Activated CD4-positive, alpha-beta T cell treated with anti-CD3 and anti-CD28 coated beads for 36 hours (primary cell): ENCODE measurements around the gene FERMT1. TPM values are rescaled to one million over a fixed set of nuclear protein-coding genes. Genes with fewer than 3 reads are reported as not detected.

Source experiments
- ATAC-seq: fragments of 200-7000 bp; cut with Tn5 transposase; one replicate; pipeline ENCODE4 v1.10.0; 2021; ENCODE audit warnings: mild to moderate bottlenecking, moderate library complexity
- CTCF ChIA-PET: fragments of 350-600 bp; sonication (Branson Sonifier 250); formaldehyde crosslinking; loops from one replicate; lab custom pipeline; 2021; ENCODE audit warnings: antibody characterized with exemption; lab: Charles Lee
- POLR2A ChIA-PET: fragments of 350-600 bp; sonication (Branson Sonifier 250); formaldehyde crosslinking; loops from one replicate; lab custom pipeline; 2021; ENCODE audit warnings: antibody characterized with exemption, inconsistent platforms; lab: Charles Lee
- DNase-seq: peaks from one replicate; pipeline ENCODE4 v3.0.0-alpha.2; 2020
- H3K27ac Mint-ChIP-seq: one replicate; pipeline ENCODE4 v1.8.0; 2021; ENCODE audit warnings: mixed read lengths
- H3K27me3 Mint-ChIP-seq: one replicate; pipeline ENCODE4 v1.8.0; 2021; ENCODE audit warnings: mixed read lengths
- H3K36me3 Mint-ChIP-seq: one replicate; pipeline ENCODE4 v1.8.0; 2021; ENCODE audit warnings: low read depth, mixed read lengths
- H3K4me1 Mint-ChIP-seq: one replicate; pipeline ENCODE4 v1.8.0; 2021; ENCODE audit warnings: mixed read lengths
- H3K4me3 Mint-ChIP-seq: one replicate; pipeline ENCODE4 v1.8.0; 2021; ENCODE audit warnings: mild to moderate bottlenecking, moderate library complexity, mixed read lengths
- H3K9me3 Mint-ChIP-seq: one replicate; pipeline ENCODE4 v1.8.0; 2021; ENCODE audit warnings: low read depth, mixed read lengths
- intact Hi-C, 2 experiments: fragments of 100-400 bp; cut with DNase I in 1 of 2; cut with micrococcal nuclease in 1 of 2; formaldehyde crosslinking; loops; one replicate each; pipeline versions ENCODE4 v1.14.2 to v1.15.1; 2022 to 2024; cut with DNase I, micrococcal nuclease
- total RNA-seq, 2 experiments: library from RNA; stranded (reverse); gene quantifications; one replicate each; pipeline ENCODE4 v1.2.3, GENCODE V29; 2021

The FERMT1 gene
- total RNA-seq, 2 experiments from 2014 or later = 0.27 to 0.30 TPM

DNA sequence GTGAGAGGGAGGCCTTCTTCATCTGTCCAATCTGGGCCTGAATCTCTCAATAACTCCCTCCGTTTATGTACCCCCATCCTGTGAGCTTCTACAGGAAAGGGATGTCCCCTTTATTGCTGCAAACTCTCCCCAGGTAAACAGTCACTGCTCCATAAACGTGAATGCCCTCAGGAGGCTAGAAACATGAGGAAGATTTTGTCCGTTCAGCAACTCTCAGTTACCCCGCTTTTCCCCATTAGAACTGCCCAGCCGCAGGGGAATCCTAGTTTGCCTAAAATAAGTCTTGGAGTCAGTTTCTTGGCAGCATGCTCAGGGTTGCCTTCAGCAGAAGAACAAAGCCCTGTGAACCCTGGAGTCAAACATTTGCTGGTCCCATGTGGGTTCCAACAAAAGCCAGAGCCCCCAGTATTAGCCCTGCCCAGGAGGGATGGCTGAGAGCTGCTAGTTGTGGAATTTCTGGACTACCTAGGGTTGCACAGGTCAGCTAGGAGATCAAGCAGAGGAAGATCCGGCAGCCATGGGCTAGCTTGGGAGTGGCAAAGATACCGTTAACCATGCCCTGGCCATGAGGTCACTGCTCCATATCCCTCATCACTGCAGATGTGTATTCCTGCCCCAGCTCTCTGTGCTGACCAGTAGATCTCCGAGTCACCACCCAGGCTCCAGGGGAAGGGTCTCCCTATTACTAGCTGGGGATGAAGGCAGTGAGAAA is 69.6 kb downstream of the FERMT1 start:
- ChIA-PET CTCF (interaction anchor here (1.0 kb wide), 1 partner anchor 18 kb away, joined by 4 read pairs; no protein-coding TSS in a partner anchor), POLR2A (no interaction called here)
- ATAC-seq (no peak), DNase-seq (no peak)
- H3K36me3 Mint-ChIP-seq = no peaks in the 10 kb centered on the region
- no peaks in the 10 kb centered on the region for H3K4me1 Mint-ChIP-seq
- H3K27me3 Mint-ChIP-seq = peaks cover 31% of the 10 kb centered on the region
- intact Hi-C loops = no loop called here
- H3K27ac Mint-ChIP-seq = no peak overlapping the region
- no peak overlapping the region for H3K4me3 Mint-ChIP-seq
- H3K9me3 Mint-ChIP-seq = no peaks in the 10 kb centered on the region

GRCh38 chr20:6051505-6051904 is 71.3 kb downstream of the FERMT1 start:
- POLR2A ChIA-PET = no interaction called here
- Mint-ChIP-seq H3K27me3 (peaks cover 29% of the 10 kb centered on the region), H3K36me3 (no peaks in the 10 kb centered on the region), H3K9me3 (no peaks in the 10 kb centered on the region), H3K4me1 (no peaks in the 10 kb centered on the region), H3K4me3 (no peak overlapping the region), H3K27ac (no peak overlapping the region)
- no peak for ATAC-seq
- CTCF ChIA-PET = no interaction called here
- DNase-seq = no peak
- intact Hi-C loops = no loop called here

- H3K36me3 Mint-ChIP-seq = no peaks in the 10 kb centered on the region
- H3K4me1 Mint-ChIP-seq = no peaks in the 10 kb centered on the region
- POLR2A ChIA-PET = no interaction called here
- no peak overlapping the region for H3K4me3 Mint-ChIP-seq
- no peak for ATAC-seq
- CTCF ChIA-PET = interaction anchor here (1.1 kb wide), 1 partner anchor 212 kb away, joined by 4 read pairs; no protein-coding TSS in a partner anchor
- H3K27me3 Mint-ChIP-seq = peaks cover 23% of the 10 kb centered on the region
- H3K9me3 Mint-ChIP-seq = no peaks in the 10 kb centered on the region
- intact Hi-C loops = no loop called here
- no peak overlapping the region for H3K27ac Mint-ChIP-seq
- no peak for DNase-seq
Observed at GRCh38 chr20:6048391-6048790, 74.4 kb downstream of the FERMT1 start.

DNA sequence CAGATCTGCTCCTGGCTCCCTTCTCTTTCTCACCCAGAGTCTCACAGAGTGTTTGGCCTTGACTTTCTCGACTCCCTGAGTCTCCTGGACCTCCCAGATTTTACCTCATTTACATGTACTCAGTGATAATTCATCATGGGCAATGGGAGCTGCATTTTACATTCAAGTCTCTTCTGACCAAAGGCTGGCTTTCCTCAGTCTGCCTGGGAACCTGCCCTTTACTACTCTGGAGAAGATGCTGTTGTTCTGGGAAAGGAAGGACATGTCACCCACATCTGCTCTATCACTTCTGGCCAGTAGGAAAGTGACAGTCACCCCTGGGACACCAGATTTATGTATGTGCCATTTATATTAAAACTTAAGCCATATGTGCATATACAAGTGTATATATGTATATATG is 76.4 kb downstream of the FERMT1 start:
- intact Hi-C loops = no loop called here
- CTCF ChIA-PET = interaction anchor here (1.0 kb wide), 1 partner anchor 18 kb away, joined by 3 read pairs; no protein-coding TSS in a partner anchor
- peaks cover 13% of the 10 kb centered on the region for H3K27me3 Mint-ChIP-seq
- DNase-seq (no peak), ATAC-seq (no peak)
- no peak overlapping the region for H3K4me3 Mint-ChIP-seq
- no peak overlapping the region for H3K27ac Mint-ChIP-seq
- POLR2A ChIA-PET = no interaction called here
- no peaks in the 10 kb centered on the region for H3K4me1 Mint-ChIP-seq
- H3K36me3 Mint-ChIP-seq = peaks cover 10% of the 10 kb centered on the region
- H3K9me3 Mint-ChIP-seq = no peaks in the 10 kb centered on the region

DNA sequence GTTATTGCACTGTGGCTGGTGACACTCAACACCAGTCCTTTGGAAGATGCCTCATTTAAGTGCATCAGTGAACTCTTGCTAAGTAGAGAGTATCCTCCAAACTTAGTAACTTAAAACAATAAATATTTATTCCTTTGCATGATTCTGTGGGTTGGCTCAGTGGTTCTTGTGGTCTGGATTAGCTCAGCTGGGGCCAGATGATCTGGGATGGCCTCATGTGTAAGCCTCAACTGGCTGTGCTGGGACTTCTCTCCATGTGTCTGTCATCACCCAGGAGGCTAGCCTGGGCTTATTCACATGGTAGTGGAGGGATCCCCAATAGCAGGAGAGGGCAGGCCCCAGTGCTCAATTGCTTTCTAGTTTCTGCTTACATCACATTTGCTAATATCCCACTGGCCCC is 77.3 kb downstream of the FERMT1 start:
- H3K27ac Mint-ChIP-seq = no peak overlapping the region
- H3K27me3 Mint-ChIP-seq = peaks cover 6% of the 10 kb centered on the region
- intact Hi-C loops = no loop called here
- no peaks in the 10 kb centered on the region for H3K9me3 Mint-ChIP-seq
- ATAC-seq (no peak), DNase-seq (no peak)
- H3K4me1 Mint-ChIP-seq = no peaks in the 10 kb centered on the region
- CTCF ChIA-PET = no interaction called here
- POLR2A ChIA-PET = no interaction called here
- H3K36me3 Mint-ChIP-seq = peaks cover 14% of the 10 kb centered on the region
- no peak overlapping the region for H3K4me3 Mint-ChIP-seq

- Mint-ChIP-seq H3K4me1 (no peaks in the 10 kb centered on the region), H3K9me3 (no peaks in the 10 kb centered on the region), H3K36me3 (peaks cover 26% of the 10 kb centered on the region), H3K27me3 (no peaks in the 10 kb centered on the region), H3K4me3 (no peak overlapping the region), H3K27ac (no peak overlapping the region)
- POLR2A ChIA-PET = no interaction called here
- DNase-seq = no peak
- CTCF ChIA-PET = interaction anchor here (1.4 kb wide), 1 partner anchor 515 kb away, joined by 3 read pairs; no protein-coding TSS in a partner anchor
- peak; percentile 36 for ATAC-seq
- intact Hi-C loops = no loop called here
Observed at GRCh38 chr20:6044115-6044514, 78.7 kb downstream of the FERMT1 start.

GRCh38 chr20:6041808-6042265 is 81.0 kb downstream of the FERMT1 start:
- H3K27ac Mint-ChIP-seq = no peak overlapping the region
- H3K9me3 Mint-ChIP-seq = no peaks in the 10 kb centered on the region
- no peak overlapping the region for H3K4me3 Mint-ChIP-seq
- intact Hi-C loops = no loop called here
- POLR2A ChIA-PET = no interaction called here
- ATAC-seq = no peak
- no peaks in the 10 kb centered on the region for H3K4me1 Mint-ChIP-seq
- no peaks in the 10 kb centered on the region for H3K27me3 Mint-ChIP-seq
- H3K36me3 Mint-ChIP-seq = peaks cover 38% of the 10 kb centered on the region
- CTCF ChIA-PET = no interaction called here
- DNase-seq = no peak

- no peaks in the 10 kb centered on the region for H3K9me3 Mint-ChIP-seq
- ATAC-seq (no peak), DNase-seq (no peak)
- POLR2A ChIA-PET = no interaction called here
- peaks cover 42% of the 10 kb centered on the region for H3K36me3 Mint-ChIP-seq
- intact Hi-C loops = no loop called here
- H3K27me3 Mint-ChIP-seq = no peaks in the 10 kb centered on the region
- CTCF ChIA-PET = interaction anchor here (0.7 kb wide), 1 partner anchor 27 kb away, joined by 3 read pairs; no protein-coding TSS in a partner anchor
- no peaks in the 10 kb centered on the region for H3K4me1 Mint-ChIP-seq
- H3K27ac Mint-ChIP-seq = no peak overlapping the region
- H3K4me3 Mint-ChIP-seq = no peak overlapping the region
Observed at GRCh38 chr20:6040958-6041807, 81.6 kb downstream of the FERMT1 start.

GRCh38 chr20:6040540-6040939 is 82.3 kb downstream of the FERMT1 start:
- no peaks in the 10 kb centered on the region for H3K4me1 Mint-ChIP-seq
- POLR2A ChIA-PET = no interaction called here
- H3K27ac Mint-ChIP-seq = no peak overlapping the region
- CTCF ChIA-PET = interaction anchor here (0.7 kb wide), 1 partner anchor 28 kb away, joined by 3 read pairs; no protein-coding TSS in a partner anchor
- no peak for DNase-seq
- no peak for ATAC-seq
- no peaks in the 10 kb centered on the region for H3K9me3 Mint-ChIP-seq
- H3K27me3 Mint-ChIP-seq = no peaks in the 10 kb centered on the region
- H3K4me3 Mint-ChIP-seq = no peak overlapping the region
- H3K36me3 Mint-ChIP-seq = peaks cover 44% of the 10 kb centered on the region
- intact Hi-C loops = no loop called here

- POLR2A ChIA-PET = interaction anchor here (0.6 kb wide), 1 partner anchor 53 kb away, joined by 3 read pairs; no protein-coding TSS in a partner anchor
- Mint-ChIP-seq H3K27ac (no peak overlapping the region), H3K9me3 (no peaks in the 10 kb centered on the region), H3K36me3 (peaks cover 44% of the 10 kb centered on the region), H3K4me1 (no peaks in the 10 kb centered on the region), H3K27me3 (no peaks in the 10 kb centered on the region), H3K4me3 (no peak overlapping the region)
- intact Hi-C loops = no loop called here
- ATAC-seq (no peak), DNase-seq (no peak)
- CTCF ChIA-PET = interaction anchor here (0.7 kb wide), 2 partner anchors 13 to 511 kb away, joined by 4 to 5 read pairs; no protein-coding TSS in a partner anchor
Observed at GRCh38 chr20:6039766-6040165, 83.1 kb downstream of the FERMT1 start.

- no peaks in the 10 kb centered on the region for H3K9me3 Mint-ChIP-seq
- DNase-seq (no peak), ATAC-seq (no peak)
- peaks cover 55% of the 10 kb centered on the region for H3K36me3 Mint-ChIP-seq
- H3K27me3 Mint-ChIP-seq = no peaks in the 10 kb centered on the region
- CTCF ChIA-PET = interaction anchor here (2.4 kb wide), 1 partner anchor 509 kb away, joined by 7 read pairs; no protein-coding TSS in a partner anchor
- no peak overlapping the region for H3K27ac Mint-ChIP-seq
- no peak overlapping the region for H3K4me3 Mint-ChIP-seq
- intact Hi-C loops = no loop called here
- POLR2A ChIA-PET = no interaction called here
- peaks cover 7% of the 10 kb centered on the region for H3K4me1 Mint-ChIP-seq
Observed at GRCh38 chr20:6038256-6038655, 84.6 kb downstream of the FERMT1 start.
